IPS-15b (cell line): ENCODE data around the gene MMP19.
"Not testable (repeated sequence)": the region's sequence is repeated elsewhere in the genome, so short reads cannot be mapped to it uniquely, and the experiment has no call there.

Experiments
- H3K27me3 ChIP-seq: one replicate; pipeline ENCODE4 v1.6.1; 2013; ENCODE audit warnings: low read length; ENCODE audit not compliant: control insufficient read depth, insufficient read depth
- H3K36me3 ChIP-seq: one replicate; pipeline ENCODE4 v1.6.1; 2013; ENCODE audit warnings: low read length; ENCODE audit not compliant: control insufficient read depth, insufficient read depth
- H3K4me1 ChIP-seq: one replicate; pipeline ENCODE4 v1.6.1; 2013; ENCODE audit warnings: mild to moderate bottlenecking, low read length; ENCODE audit not compliant: control insufficient read depth, insufficient read depth
- H3K4me3 ChIP-seq: one replicate; pipeline ENCODE4 v1.5.1; 2013; ENCODE audit warnings: low read depth, low read length
- H3K9ac ChIP-seq: one replicate; pipeline ENCODE4 v1.6.1; 2013; ENCODE audit warnings: low read depth, mild to moderate bottlenecking, low read length
- H3K9me3 ChIP-seq: one replicate; pipeline ENCODE4 v1.6.1; 2013; ENCODE audit warnings: mild to moderate bottlenecking, low read length; ENCODE audit not compliant: control insufficient read depth, insufficient read depth

MMP19 gene, protein sequence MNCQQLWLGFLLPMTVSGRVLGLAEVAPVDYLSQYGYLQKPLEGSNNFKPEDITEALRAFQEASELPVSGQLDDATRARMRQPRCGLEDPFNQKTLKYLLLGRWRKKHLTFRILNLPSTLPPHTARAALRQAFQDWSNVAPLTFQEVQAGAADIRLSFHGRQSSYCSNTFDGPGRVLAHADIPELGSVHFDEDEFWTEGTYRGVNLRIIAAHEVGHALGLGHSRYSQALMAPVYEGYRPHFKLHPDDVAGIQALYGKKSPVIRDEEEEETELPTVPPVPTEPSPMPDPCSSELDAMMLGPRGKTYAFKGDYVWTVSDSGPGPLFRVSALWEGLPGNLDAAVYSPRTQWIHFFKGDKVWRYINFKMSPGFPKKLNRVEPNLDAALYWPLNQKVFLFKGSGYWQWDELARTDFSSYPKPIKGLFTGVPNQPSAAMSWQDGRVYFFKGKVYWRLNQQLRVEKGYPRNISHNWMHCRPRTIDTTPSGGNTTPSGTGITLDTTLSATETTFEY

DNA sequence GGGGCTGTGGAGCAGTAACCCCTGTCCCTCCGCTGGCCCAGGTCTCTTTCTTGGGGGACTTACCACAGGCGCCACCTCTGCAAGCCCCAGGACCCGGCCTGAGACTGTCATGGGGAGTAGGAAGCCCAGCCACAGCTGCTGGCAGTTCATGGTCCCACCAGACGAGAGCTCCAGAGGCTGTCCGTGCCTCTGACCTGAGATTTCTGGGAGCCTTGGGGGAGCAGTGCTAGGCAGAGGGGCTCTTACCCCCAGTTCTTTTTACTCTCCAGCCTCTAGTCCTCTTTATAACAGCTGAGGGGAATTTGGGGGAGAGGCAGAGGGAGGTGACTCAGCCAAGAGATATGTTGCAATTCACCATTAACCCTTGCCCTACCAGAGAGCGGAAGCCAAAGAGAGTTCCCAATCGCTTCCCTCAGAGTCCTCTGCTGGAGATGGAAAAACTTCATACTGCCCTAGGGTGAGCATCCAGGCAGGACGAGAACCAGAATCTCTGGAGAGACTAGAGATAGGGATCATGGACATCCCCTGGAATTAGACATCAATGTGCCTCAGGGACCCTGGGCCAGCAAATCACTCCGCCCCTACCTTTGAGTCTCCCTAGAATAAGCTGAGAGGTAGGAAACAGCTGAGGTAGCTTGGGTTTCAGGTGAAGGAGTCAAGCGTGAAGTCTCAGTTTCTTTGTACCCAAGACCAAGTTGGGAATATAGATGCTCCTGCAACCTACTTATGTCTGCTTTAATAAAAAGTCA, at the start of gene MMP19:
TSS of gene MMP19 (minus strand) at position 256 of the 749 bp plus-strand sequence. CDS start at position 150, 106 bp downstream.
- H3K9ac ChIP-seq = no peak within 1 kb of the TSS
- no peaks in the 10 kb centered on the region for H3K36me3 ChIP-seq
- peaks cover 5% of the 10 kb centered on the region for H3K4me1 ChIP-seq
- no peaks in the 10 kb centered on the region for H3K27me3 ChIP-seq
- H3K4me3 ChIP-seq = peak within 1 kb of the TSS; percentile 23
- no peaks in the 10 kb centered on the region for H3K9me3 ChIP-seq

DNA sequence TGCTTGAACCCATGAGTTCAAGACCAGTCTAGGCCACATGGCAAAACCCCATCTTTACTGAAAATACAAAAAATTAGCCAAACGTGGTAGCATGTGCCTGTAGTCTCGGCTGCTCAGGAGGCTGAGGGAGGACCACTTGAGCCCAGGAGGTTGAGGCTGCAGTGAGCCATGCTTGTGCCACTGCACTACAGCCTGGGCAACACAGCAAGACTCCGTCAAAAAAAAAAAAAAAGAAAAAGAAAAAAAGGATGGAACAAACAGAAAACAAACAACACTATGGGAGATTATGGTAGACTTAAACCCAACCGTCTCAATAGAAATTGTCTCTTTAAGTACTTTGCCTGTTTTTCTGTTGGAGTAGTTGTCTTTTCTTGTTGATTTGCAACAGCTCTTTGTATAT, 48.6 kb upstream of the MMP19 start:
- no peaks in the 10 kb centered on the region for H3K9me3 ChIP-seq
- no peaks in the 10 kb centered on the region for H3K27me3 ChIP-seq
- H3K4me1 ChIP-seq = no peaks in the 10 kb centered on the region
- no peaks in the 10 kb centered on the region for H3K36me3 ChIP-seq
- H3K4me3 ChIP-seq = no peak overlapping the region
- H3K9ac ChIP-seq = no peak overlapping the region

DNA sequence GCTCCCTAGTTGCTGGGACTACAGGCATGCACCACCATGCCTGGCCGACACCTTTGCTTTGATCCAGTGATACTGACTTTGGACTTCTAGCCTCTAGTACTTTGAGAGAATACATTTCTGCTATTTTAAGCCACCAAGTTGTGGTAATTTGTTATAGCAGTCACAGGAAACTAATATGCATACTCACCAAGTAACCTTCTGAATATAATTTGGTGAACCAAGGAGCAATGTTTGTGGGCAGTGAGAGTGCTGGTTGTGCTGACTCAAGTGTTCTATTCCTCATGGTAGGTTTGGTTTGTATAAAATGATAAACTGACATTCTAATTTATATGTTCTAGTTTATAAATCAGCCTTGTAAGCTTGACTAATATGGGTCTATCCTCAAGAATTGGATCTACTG, 42.4 kb upstream of the MMP19 start:
- H3K9me3 ChIP-seq = no peaks in the 10 kb centered on the region
- H3K9ac ChIP-seq = no peak overlapping the region
- no peaks in the 10 kb centered on the region for H3K4me1 ChIP-seq
- no peaks in the 10 kb centered on the region for H3K27me3 ChIP-seq
- no peaks in the 10 kb centered on the region for H3K36me3 ChIP-seq
- no peak overlapping the region for H3K4me3 ChIP-seq

DNA sequence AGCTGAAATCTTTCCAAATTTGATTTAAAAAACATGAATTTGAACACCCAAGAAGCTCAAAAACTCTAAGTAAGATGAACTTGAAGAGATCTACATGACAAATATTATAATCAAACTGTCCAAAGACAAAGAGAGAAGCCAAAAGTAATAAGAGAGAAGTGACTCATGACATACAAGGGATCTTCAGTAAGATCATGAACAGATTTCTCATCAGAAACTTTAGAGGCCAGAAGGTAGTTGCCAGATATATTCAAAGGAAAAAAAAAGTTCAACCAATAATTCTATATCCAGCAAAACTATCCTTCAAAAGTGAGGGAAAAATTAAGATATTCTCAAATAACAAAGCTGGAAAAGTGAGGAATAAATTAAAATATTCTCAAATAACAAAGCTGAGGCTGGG, 35.1 kb upstream of the MMP19 start:
- H3K27me3 ChIP-seq = no peaks in the 10 kb centered on the region
- H3K9me3 ChIP-seq = no peaks in the 10 kb centered on the region
- H3K4me3 ChIP-seq = no peak overlapping the region
- no peak overlapping the region for H3K9ac ChIP-seq
- peaks cover 3% of the 10 kb centered on the region for H3K4me1 ChIP-seq
- H3K36me3 ChIP-seq = no peaks in the 10 kb centered on the region

DNA sequence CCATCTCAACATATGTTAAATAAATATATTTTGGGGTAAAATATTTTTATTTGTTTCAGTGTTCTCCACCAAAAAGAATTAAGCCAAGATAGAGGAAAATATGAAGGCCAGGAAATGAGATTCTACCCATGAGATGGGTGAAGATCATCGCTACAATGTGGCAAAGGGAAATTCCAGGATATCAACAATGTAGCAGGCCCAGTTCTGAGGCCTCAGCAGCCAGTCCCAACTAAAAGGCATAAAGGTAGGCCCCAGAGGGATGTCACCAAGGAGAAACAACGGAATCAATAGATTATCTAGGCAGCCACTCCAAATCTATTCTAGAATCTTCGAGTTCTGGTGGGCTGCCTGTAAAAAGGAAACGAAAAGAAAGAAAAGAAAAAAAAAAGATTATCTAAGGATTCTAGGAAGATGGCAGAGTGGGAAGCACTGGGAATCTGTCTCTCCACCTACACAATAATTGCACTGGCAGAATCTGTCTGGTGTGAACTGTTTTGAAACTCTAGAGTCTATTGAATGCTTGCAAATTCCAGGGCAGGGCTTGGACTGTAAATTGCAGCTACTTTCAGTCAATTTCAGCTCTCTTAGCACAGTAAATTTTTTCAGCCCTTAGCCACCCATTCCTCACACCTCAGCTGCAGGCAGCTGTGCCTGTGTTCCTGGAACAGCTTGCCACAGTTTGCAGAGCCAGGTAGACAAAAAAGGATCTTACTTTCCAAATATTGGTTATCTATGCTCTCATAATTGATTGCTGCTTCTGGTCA, 33.1 kb upstream of the MMP19 start:
- Histone ChIP-seq H3K27me3 (no peaks in the 10 kb centered on the region), H3K36me3 (no peaks in the 10 kb centered on the region), H3K4me3 (no peak overlapping the region), H3K9me3 (no peaks in the 10 kb centered on the region), H3K9ac (no peak overlapping the region), H3K4me1 (peaks cover 3% of the 10 kb centered on the region)

DNA sequence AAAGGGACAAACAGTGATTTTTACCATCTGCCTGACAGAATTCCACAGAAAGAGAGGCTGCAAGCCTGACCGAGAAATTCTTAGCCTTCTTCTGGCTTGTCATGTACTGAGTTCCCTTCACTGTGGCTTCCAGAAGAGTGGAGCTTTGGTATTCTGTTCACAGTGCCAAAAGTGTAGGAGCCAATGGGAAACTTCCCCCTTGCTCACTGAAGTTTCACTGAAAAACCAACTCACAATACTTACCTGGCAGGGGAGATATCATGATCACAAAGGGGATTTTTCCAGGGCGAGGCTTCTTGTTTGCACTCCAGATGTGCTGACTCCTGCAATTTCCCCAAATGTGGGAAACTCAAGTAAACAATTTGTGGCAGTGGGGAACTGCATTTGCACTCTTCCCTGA, 31.7 kb upstream of the MMP19 start:
- H3K9me3 ChIP-seq = no peaks in the 10 kb centered on the region
- peaks cover 3% of the 10 kb centered on the region for H3K4me1 ChIP-seq
- no peak overlapping the region for H3K9ac ChIP-seq
- no peaks in the 10 kb centered on the region for H3K27me3 ChIP-seq
- no peak overlapping the region for H3K4me3 ChIP-seq
- no peaks in the 10 kb centered on the region for H3K36me3 ChIP-seq

DNA sequence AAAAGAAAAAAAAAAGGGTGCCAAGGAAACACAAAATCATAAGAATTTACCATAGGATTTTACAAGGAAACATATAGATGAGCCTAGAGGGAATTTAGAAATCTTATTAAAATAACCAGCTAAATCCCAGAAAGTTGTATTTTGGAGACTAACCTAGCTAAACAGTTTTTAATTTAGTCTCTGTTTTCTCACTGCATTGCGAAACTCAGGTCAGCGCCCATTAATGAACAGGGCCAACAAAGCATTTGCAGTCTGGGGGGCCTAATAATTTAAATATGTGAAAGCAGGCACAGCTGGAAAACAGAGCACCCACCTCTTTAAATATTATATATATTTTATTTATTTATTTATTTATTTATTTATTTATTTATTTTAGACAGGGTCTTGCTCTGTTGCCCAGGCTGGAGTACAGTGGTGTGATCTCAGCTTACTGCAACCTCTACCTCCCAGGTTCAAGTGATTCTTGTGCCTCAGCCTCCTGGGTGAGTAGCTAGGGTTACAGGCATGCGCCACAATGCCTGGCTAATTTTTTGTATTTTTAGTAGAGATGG, 23.8 kb upstream of the MMP19 start:
- H3K4me1 ChIP-seq, H3K36me3 ChIP-seq, H3K27me3 ChIP-seq, H3K9me3 ChIP-seq, H3K9ac ChIP-seq, H3K4me3 ChIP-seq: not testable (repeated sequence)

DNA sequence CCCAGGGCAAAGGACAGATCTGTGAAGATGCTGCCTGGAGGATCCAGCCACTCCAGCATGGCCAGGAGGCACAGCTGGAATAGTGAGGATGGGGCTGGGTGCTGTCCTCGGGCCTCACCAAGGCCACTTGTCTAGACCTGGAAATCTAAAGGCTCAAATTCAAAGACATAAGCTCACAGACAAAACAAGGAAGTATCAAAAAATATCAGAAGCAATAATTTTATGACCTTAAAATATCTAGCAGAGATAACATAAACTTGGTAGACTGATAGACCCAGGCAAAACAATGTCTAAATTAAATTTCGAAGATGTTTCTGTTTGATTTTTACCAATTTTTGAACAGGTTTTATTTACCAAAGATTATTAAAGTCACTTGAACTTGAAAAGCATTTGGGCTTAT, 22.6 kb upstream of the MMP19 start:
- H3K36me3 ChIP-seq = no peaks in the 10 kb centered on the region
- H3K4me3 ChIP-seq = no peak overlapping the region
- H3K4me1 ChIP-seq = no peaks in the 10 kb centered on the region
- no peak overlapping the region for H3K9ac ChIP-seq
- H3K27me3 ChIP-seq = no peaks in the 10 kb centered on the region
- no peaks in the 10 kb centered on the region for H3K9me3 ChIP-seq

DNA sequence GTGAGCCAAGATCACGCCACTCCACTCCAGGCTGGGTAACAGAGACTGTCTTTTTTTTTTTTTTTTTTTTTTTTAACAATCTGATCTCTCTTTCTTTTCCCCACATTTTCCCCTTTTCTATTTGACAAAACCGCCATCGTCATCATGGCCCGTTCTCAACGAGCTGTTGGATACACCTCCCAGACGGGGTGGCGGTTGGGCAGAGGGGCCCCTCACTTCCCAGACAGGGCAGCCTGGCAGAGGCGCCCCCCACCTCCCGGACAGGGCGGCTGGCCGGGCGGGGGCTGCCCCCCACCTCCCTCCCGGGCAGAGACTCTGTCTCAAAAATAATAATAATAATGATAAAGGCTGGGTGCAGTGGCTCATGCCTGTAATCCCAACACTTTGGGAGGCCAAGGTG, 20.2 kb upstream of the MMP19 start:
- not testable (repeated sequence) for H3K4me3 ChIP-seq, H3K9ac ChIP-seq, H3K9me3 ChIP-seq, H3K36me3 ChIP-seq, H3K27me3 ChIP-seq, H3K4me1 ChIP-seq

DNA sequence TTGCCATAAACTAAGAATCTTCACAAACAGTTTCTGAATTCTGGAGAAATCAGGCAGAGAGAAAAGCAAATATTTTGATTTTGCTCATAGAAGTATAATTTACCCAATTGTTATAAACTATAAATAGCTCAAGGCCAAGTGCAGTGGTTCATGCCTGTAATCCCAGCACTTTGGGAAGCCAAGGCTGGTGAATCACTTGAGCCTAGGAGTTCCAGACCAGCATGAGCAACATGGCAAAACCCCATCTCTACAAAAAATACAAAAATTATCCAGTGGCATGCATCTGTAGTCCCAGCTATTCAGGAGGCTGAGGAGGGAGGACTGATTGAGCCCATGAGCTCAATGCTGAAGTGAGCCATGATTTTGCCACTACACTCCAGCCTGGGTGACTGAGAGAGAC, 19.6 kb upstream of the MMP19 start:
- Histone ChIP-seq H3K36me3 (no peaks in the 10 kb centered on the region), H3K4me3 (no peak overlapping the region), H3K9ac (no peak overlapping the region), H3K27me3 (no peaks in the 10 kb centered on the region), H3K9me3 (no peaks in the 10 kb centered on the region), H3K4me1 (no peaks in the 10 kb centered on the region)

DNA sequence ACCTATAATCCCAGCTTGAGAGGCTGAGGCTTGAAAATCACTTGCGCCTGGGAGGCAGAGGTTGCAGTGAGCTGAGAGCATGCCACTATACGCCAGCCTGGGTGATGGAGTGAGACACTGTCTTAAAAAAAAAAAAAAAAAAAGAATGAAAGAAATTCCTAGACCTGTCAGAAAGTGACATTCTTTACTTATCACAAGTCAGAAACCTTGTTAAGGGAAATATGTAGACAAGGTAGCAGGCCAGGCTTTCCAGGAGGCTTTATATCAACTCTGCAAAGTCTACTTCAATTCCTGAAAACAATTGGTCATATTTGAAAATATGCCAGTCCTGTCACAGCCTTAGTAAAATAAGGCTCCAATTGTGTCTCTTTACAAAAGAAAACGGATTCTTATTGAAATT, 19.1 kb upstream of the MMP19 start:
- Histone ChIP-seq H3K27me3 (no peaks in the 10 kb centered on the region), H3K4me3 (no peak overlapping the region), H3K9me3 (no peaks in the 10 kb centered on the region), H3K9ac (no peak overlapping the region), H3K36me3 (no peaks in the 10 kb centered on the region), H3K4me1 (no peaks in the 10 kb centered on the region)
